ENCODE measurements around the gene VMP1. TPM values are rescaled to one million over a fixed set of nuclear protein-coding genes. Genes with fewer than 3 reads are reported as not detected.

The VMP1 gene
- total and polyA plus RNA-seq, 2 of the 13 experiments (the other 11 are each of a cell fraction or from before 2014, with no cell fraction given) = 186 to 271 TPM

DNA sequence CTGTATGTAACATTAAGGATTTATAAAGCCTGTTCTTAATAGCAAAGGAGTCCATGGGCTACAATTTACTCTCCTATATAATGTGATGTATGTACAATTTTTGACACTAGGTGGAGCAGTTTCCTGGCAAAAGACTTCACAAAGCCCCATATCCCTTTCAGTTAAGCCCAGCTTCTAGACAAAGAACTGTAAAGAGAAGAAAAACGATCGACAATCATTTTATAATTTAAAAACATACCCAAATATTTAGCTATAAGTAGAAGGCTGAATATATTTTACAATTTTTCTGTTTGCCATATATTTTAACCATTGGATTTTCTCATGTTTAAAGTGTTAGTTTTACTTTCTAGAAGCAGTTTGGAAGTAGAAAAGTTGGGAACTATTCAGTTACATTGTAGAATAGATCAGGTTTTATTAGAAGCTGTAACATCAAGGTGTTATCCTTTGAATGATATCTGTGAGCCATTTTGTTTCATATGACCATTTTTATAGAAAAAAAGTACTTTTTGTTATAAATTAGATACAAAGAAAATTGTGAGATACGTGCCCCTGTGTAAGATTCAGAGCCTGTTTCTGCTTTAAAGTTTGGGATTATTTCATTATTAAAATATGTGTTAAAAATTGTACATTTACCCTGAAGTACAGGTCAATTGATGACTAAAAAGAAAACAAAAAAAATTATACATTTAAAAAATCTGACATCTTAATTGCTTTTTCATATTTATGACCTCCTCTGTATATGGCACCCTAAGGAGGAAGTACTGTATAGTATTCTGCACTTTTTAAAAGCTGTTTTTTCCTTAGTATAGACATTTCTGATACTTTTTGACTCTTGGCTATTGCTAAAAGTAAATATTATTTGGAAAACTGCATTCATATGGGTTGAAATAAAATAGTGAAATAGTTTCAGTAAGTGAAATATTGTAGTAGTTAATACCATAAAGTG lies 46.3 kb downstream of the VMP1 start (continued):
- no peak for TF ChIP-seq JARID2 (CRISPR knock-in tag; IDR thresholded peaks at IDR 0.05; ENCODE audit: insufficient replicate concordance)
- 0 out of 4 replicates have a peak, but pooled peaks of 1 of the 2 experiments have one; percentile 44 for TF ChIP-seq HMGXB4 (CRISPR knock-in tag; IDR thresholded peaks at IDR 0.05; ENCODE audit: borderline replicate concordance in 1 of 2, low read depth in 1 of 2)
- TF ChIP-seq, protein P1, sequence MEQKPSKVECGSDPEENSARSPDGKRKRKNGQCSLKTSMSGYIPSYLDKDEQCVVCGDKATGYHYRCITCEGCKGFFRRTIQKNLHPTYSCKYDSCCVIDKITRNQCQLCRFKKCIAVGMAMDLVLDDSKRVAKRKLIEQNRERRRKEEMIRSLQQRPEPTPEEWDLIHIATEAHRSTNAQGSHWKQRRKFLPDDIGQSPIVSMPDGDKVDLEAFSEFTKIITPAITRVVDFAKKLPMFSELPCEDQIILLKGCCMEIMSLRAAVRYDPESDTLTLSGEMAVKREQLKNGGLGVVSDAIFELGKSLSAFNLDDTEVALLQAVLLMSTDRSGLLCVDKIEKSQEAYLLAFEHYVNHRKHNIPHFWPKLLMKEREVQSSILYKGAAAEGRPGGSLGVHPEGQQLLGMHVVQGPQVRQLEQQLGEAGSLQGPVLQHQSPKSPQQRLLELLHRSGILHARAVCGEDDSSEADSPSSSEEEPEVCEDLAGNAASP (CRISPR knock-in tag; IDR thresholded peaks at IDR 0.05; ENCODE audit: borderline replicate concordance) = 0 out of 2 replicates have a peak, but pooled peaks have one; percentile 17
- TF ChIP-seq MTF2 (CRISPR knock-in tag; IDR thresholded peaks at IDR 0.05; ENCODE audit: borderline replicate concordance) = no peak
- TF ChIP-seq, protein P2, sequence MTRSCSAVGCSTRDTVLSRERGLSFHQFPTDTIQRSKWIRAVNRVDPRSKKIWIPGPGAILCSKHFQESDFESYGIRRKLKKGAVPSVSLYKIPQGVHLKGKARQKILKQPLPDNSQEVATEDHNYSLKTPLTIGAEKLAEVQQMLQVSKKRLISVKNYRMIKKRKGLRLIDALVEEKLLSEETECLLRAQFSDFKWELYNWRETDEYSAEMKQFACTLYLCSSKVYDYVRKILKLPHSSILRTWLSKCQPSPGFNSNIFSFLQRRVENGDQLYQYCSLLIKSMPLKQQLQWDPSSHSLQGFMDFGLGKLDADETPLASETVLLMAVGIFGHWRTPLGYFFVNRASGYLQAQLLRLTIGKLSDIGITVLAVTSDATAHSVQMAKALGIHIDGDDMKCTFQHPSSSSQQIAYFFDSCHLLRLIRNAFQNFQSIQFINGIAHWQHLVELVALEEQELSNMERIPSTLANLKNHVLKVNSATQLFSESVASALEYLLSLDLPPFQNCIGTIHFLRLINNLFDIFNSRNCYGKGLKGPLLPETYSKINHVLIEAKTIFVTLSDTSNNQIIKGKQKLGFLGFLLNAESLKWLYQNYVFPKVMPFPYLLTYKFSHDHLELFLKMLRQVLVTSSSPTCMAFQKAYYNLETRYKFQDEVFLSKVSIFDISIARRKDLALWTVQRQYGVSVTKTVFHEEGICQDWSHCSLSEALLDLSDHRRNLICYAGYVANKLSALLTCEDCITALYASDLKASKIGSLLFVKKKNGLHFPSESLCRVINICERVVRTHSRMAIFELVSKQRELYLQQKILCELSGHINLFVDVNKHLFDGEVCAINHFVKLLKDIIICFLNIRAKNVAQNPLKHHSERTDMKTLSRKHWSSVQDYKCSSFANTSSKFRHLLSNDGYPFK (CRISPR knock-in tag; IDR thresholded peaks at IDR 0.05; ENCODE audit: borderline replicate concordance) = no peak
- no peak for TF ChIP-seq GZF1 (CRISPR knock-in tag; IDR thresholded peaks at IDR 0.05)
- TF ChIP-seq, protein P3, sequence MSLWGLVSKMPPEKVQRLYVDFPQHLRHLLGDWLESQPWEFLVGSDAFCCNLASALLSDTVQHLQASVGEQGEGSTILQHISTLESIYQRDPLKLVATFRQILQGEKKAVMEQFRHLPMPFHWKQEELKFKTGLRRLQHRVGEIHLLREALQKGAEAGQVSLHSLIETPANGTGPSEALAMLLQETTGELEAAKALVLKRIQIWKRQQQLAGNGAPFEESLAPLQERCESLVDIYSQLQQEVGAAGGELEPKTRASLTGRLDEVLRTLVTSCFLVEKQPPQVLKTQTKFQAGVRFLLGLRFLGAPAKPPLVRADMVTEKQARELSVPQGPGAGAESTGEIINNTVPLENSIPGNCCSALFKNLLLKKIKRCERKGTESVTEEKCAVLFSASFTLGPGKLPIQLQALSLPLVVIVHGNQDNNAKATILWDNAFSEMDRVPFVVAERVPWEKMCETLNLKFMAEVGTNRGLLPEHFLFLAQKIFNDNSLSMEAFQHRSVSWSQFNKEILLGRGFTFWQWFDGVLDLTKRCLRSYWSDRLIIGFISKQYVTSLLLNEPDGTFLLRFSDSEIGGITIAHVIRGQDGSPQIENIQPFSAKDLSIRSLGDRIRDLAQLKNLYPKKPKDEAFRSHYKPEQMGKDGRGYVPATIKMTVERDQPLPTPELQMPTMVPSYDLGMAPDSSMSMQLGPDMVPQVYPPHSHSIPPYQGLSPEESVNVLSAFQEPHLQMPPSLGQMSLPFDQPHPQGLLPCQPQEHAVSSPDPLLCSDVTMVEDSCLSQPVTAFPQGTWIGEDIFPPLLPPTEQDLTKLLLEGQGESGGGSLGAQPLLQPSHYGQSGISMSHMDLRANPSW (CRISPR knock-in tag; IDR thresholded peaks at IDR 0.05; ENCODE audit: borderline replicate concordance) = no peak
- TF ChIP-seq, protein P4, sequence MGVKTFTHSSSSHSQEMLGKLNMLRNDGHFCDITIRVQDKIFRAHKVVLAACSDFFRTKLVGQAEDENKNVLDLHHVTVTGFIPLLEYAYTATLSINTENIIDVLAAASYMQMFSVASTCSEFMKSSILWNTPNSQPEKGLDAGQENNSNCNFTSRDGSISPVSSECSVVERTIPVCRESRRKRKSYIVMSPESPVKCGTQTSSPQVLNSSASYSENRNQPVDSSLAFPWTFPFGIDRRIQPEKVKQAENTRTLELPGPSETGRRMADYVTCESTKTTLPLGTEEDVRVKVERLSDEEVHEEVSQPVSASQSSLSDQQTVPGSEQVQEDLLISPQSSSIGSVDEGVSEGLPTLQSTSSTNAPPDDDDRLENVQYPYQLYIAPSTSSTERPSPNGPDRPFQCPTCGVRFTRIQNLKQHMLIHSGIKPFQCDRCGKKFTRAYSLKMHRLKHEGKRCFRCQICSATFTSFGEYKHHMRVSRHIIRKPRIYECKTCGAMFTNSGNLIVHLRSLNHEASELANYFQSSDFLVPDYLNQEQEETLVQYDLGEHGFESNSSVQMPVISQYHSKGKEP (CRISPR knock-in tag; IDR thresholded peaks at IDR 0.05) = no peak
- peak; percentile 24; the same call in 1 of the 2 replicates for TF ChIP-seq SOX5 (CRISPR knock-in tag; IDR thresholded peaks at IDR 0.05; ENCODE audit: borderline replicate concordance)
- no peak for TF ChIP-seq SNAPC2 (CRISPR knock-in tag; IDR thresholded peaks at IDR 0.05)
- TF ChIP-seq ZFYVE20 (CRISPR knock-in tag; IDR thresholded peaks at IDR 0.05; ENCODE audit: borderline replicate concordance, low read depth) = no peak
- 0 out of 2 replicates have a peak, but pooled peaks have one; percentile 23 for TF ChIP-seq ZNF24 (IDR thresholded peaks at IDR 0.05)
- no peak for TF ChIP-seq CEBPG (CRISPR knock-in tag; IDR thresholded peaks at IDR 0.05)
- TF ChIP-seq NFATC3 (CRISPR knock-in tag; IDR thresholded peaks at IDR 0.05) = no peak
- TF ChIP-seq MED8 (CRISPR knock-in tag; IDR thresholded peaks at IDR 0.05; ENCODE audit: insufficient replicate concordance) = no peak
- TF ChIP-seq KLF6 (CRISPR knock-in tag; IDR thresholded peaks at IDR 0.05) = 0 out of 2 replicates have a peak, but pooled peaks have one; percentile 25
